ENCODE results near the gene PREPL.

PREPL gene

DNA sequence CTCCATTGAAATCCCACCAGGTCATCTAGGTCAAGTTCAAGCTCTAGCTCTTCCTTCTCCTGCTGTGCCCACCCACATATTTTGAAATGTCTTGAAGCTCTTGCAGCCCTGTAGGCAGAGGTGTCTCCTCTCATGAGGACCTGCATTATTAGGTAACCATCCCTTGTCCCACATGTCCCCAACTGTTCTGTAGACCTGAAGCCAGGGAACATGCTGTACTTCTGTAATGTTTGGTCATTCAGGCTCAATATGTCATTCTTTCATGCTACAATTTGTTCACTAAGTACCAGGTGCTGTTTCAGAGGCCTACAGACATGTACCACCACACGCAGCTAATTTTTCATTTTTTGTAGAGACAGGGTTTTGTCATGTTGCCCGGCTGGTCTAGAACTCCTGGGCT, 63.9 kb downstream of the PREPL start:
- TF ChIP-seq, protein P1, sequence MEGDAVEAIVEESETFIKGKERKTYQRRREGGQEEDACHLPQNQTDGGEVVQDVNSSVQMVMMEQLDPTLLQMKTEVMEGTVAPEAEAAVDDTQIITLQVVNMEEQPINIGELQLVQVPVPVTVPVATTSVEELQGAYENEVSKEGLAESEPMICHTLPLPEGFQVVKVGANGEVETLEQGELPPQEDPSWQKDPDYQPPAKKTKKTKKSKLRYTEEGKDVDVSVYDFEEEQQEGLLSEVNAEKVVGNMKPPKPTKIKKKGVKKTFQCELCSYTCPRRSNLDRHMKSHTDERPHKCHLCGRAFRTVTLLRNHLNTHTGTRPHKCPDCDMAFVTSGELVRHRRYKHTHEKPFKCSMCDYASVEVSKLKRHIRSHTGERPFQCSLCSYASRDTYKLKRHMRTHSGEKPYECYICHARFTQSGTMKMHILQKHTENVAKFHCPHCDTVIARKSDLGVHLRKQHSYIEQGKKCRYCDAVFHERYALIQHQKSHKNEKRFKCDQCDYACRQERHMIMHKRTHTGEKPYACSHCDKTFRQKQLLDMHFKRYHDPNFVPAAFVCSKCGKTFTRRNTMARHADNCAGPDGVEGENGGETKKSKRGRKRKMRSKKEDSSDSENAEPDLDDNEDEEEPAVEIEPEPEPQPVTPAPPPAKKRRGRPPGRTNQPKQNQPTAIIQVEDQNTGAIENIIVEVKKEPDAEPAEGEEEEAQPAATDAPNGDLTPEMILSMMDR (IDR thresholded peaks at IDR 0.05; ENCODE audit: insufficient read depth, missing control alignments), result no peak
- no peak for FAIRE-seq

DNA sequence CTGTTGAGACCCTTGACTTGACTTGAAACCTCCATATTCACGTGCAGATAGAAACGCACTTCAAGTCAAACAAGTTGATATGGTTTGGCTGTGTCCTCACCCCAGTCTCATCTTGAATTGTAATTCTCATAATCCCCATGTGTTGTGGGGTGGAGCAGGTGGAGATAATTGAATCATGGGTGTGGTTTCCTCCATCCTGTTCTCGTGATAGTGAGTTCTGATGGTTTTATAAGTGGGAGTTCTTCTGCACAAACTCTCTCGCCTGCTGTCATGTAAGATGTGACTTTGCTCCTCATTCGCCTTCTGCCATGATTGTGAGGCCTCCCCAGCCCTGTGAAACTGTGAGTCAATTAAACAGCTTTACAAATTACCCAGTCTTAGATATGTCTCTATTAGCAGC, 64.6 kb downstream of the PREPL start:
- FAIRE-seq (no peak), DNase-seq (ENCODE audit: insufficient read length, low spot score) (no peak)
- TF ChIP-seq, protein P1 (IDR thresholded peaks at IDR 0.05; ENCODE audit: insufficient read depth, missing control alignments), result no peak

More for the DNA sequence above, 63.9 kb downstream of the PREPL start:
- DNase-seq (ENCODE audit: insufficient read length, low spot score), result no peak

DNA sequence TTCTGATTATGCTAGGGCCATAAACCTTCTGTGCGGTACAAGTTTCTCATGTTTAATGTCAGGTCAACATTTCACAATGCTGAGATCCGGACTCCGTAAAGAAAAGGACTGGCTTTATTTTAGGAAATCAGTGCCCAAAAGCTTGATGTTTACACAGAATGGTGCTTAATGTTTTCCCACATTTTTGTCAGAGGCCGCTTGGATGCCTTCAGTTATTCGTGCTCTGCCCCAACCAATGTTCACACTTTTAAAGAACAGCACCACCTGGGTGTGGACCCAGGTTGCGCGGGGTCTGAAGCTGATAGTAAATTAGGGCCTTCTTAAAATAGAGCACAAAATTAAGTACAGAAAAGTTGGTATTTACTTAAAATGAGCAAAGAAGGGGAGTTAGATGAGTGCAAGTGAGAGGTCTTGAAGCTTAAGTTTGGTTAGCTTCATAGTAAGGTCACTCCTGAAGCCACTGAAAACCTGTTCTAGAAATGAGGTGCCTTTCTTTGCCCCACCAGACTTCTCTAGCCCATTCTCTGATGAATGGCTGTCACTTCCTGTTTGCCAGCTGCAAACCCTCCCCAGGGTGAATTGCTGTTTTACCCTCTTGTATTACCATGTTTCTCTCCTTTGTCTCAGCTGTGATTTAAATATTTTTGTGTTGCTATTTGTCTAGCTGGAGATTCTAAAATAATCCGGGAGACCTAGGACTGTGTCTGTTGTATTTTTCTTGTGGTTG, 65.5 kb downstream of the PREPL start:
- FAIRE-seq (no peak), DNase-seq (ENCODE audit: insufficient read length, low spot score) (no peak)
- TF ChIP-seq, protein P1 (IDR thresholded peaks at IDR 0.05; ENCODE audit: insufficient read depth, missing control alignments), result no peak

DNA sequence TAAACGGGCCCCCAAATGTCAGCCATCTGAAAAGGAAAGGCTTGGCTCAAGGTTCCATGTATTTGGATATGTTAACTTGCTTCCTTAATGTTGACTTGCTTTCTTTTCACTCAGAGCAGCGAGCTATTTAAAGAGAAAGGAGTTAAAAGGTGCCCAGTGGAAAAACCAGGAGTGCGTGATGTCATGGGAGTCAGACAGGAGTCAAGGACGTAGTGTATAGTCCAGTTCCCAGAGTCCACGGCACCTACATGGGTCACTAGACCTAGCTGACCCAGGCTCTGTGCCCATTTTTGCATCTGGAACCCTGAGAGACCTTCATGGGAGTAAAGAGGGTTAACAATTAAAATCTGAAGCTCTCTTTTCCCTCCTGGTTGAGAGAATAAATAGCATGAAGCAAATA, 66.2 kb downstream of the PREPL start:
- TF ChIP-seq, protein P1 (IDR thresholded peaks at IDR 0.05; ENCODE audit: insufficient read depth, missing control alignments), result no peak
- FAIRE-seq, result no peak
- DNase-seq (ENCODE audit: insufficient read length, low spot score), result no peak

DNA sequence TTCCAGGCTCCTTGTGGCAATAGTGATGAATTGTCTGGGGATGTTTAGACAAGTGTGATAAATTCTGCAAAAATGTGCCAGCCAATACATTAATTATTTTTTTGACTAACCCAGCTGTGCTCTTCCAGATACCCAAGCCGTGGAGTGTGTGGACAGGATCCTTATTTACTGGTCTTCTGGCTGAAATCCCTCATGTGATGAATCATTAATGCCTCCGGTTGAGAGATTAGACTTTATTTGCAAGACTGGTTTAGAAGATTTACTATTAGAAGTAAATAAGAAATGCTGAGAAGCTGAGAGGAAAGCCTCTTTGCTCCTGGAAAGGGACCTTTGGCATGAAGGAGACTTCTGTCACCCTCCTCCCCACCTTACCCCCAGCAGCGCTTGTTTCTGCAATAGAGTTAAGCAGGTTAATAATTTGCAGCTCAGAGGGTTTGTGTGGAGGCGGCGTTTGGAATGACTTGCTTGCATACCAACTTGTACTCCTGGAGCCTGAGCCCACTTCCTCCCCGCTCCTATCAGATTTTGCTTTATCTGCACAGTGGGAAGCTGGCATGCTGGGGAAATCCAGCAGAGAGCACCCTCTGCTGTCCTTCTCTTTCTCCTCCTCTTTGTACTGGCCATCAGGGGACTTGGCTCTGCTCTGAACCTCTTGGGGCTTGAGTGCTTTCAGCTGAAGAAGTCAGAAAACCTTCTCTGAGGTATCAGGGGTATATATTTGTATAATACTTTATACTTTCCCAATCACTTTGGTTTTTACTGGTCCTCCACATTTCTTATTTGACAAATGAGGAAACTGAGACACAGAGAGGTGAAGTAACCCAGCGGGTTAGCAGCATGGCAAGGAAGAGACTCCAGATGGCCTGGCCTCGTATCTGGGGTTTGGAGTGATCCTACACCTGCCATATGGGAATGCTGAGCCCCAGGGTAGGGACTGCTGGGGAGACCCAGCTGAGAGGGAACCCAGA, 69.7 kb downstream of the PREPL start:
- no peak for FAIRE-seq
- TF ChIP-seq, protein P1 (IDR thresholded peaks at IDR 0.05; ENCODE audit: insufficient read depth, missing control alignments), result peak; percentile 69
- DNase-seq (ENCODE audit: insufficient read length, low spot score), result no peak

DNA sequence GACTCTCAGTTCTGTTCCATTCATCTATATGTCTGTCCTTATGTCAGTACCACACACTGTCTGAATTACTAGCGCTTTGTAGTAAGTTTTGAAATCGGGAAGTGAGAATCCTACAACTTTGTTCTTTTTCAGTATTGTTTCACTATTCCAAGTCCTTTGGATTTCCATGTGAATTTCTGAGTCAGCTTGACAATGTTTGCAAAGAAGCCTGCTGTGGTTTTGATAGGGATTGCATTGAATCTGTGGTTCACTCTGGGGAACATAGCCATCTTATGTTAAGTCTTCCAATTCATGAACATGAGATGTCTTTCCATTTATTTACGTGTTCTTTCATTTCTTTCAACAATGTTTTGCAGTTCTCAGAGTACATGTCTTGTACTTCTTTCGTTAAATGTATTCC, 71.0 kb downstream of the PREPL start:
- TF ChIP-seq, protein P1 (IDR thresholded peaks at IDR 0.05; ENCODE audit: insufficient read depth, missing control alignments), result no peak
- no peak for DNase-seq (ENCODE audit: insufficient read length, low spot score)

More for the DNA sequence above, 71.0 kb downstream of the PREPL start:
- FAIRE-seq, result no peak

Data from D721Med (cell line).